HFF-Myc (cell line): ENCODE measurements around the gene EVI2B.
A peak's percentile ranks its signal among the peaks of the same experiment; 100 is the strongest.
"Not testable (repeated sequence)": the region's sequence is repeated elsewhere in the genome, so short reads cannot be mapped to it uniquely, and the experiment has no call there.

ENCODE experiments used
- DNase-seq: peaks from one replicate; pipeline ENCODE4 v3.0.0-alpha.2; 2011; ENCODE audit warnings: low read depth; ENCODE audit errors: extremely low read depth
- H3K4me3 ChIP-seq: replicated peaks from 2 replicates; pipeline ENCODE4 v1.5.1; 2011; ENCODE audit warnings: low read depth, mild to moderate bottlenecking, control low read depth, low read length
- CTCF ChIP-seq: IDR thresholded peaks from 2 replicates; pipeline ENCODE4 v1.5.1; 2012; ENCODE audit warnings: mild to moderate bottlenecking, low read depth, low read length, control low read depth; ENCODE audit errors: missing control alignments

EVI2B gene

GRCh38 chr17:31266042-31266441, 47.8 kb downstream of the EVI2B start:
- no peak for DNase-seq
- no peak overlapping the region for H3K4me3 ChIP-seq
- TF ChIP-seq CTCF: peak; percentile 32

- not testable (repeated sequence) for DNase-seq, H3K4me3 ChIP-seq
Measured at GRCh38 chr17:31262923-31263322, 50.9 kb downstream of the EVI2B start.

GRCh38 chr17:31261601-31262000, 52.3 kb downstream of the EVI2B start:
- no peak overlapping the region for H3K4me3 ChIP-seq
- DNase-seq: no peak
- TF ChIP-seq CTCF: no peak

GRCh38 chr17:31260151-31260550, 53.7 kb downstream of the EVI2B start:
- no peak for TF ChIP-seq CTCF
- DNase-seq: no peak
- no peak overlapping the region for H3K4me3 ChIP-seq

GRCh38 chr17:31256936-31257335, 56.9 kb downstream of the EVI2B start:
- no peak for TF ChIP-seq CTCF
- no peak for DNase-seq
- no peak overlapping the region for H3K4me3 ChIP-seq

GRCh38 chr17:31254654-31255053, 59.2 kb downstream of the EVI2B start:
- H3K4me3 ChIP-seq: no peak overlapping the region
- no peak for DNase-seq
- TF ChIP-seq CTCF: no peak
